GM12873 (cell line): ENCODE results near the gene ASB16.
A peak's percentile ranks its signal among the peaks of the same experiment; 100 is the strongest.

Experiments used
- CTCF ChIP-seq: IDR thresholded peaks from 2 replicates; pipeline ENCODE4 v1.5.1; 2012; ENCODE audit warnings: low read depth, mild to moderate bottlenecking, moderate library complexity, low read length, control low read depth; ENCODE audit not compliant: insufficient read depth; ENCODE audit errors: missing control alignments

Gene ASB16

DNA sequence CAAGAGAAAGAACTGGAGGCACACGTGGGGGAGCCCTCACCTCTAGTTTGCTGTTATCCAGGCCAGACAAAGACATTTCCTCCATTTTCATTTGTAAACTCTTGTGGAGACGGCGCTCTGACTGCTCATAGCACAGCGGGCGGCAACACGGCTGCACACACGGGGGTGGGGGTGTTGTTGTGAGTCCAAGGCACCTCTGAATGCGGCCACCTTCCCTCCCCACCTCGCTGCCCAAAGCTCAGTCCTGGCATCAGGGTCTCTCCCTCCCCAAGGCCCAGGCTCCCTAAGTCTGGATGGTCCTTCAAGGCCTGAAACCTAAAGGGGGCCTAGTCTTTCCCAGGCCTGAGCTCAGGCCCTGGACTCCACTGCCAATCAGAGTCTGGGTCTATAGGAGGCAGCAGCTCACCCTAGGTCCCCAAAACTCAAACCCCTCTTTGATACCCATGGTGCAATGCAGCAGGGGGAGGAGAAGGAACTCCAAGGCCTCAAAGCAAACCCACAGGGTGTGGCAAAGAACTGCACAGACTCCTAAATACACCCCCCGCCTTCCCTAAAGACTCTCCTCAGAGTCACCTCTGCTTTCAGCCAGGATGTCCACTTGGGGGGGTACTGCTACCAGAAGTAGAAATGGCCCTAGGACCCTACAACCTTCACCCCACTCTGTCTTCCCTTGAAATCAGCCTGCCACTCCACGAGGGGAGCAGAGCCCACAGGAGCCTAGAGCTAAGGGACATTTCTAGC is 27.6 kb downstream of the ASB16 start:
- peak; percentile 33 for TF ChIP-seq CTCF

- TF ChIP-seq CTCF = no peak
Measured at GRCh38 chr17:44198721-44199552, 28.4 kb downstream of the ASB16 start.

- TF ChIP-seq CTCF = no peak
Measured at GRCh38 chr17:44199553-44200477, 29.3 kb downstream of the ASB16 start, which contains the start of gene ATXN7L3. ATXN7L3 (minus strand) TSS chr17:44199884; CDS start chr17:44198070, 1,814 bp downstream.

GRCh38 chr17:44200478-44201155 is 30.1 kb downstream of the ASB16 start:
- TF ChIP-seq CTCF = no peak

DNA sequence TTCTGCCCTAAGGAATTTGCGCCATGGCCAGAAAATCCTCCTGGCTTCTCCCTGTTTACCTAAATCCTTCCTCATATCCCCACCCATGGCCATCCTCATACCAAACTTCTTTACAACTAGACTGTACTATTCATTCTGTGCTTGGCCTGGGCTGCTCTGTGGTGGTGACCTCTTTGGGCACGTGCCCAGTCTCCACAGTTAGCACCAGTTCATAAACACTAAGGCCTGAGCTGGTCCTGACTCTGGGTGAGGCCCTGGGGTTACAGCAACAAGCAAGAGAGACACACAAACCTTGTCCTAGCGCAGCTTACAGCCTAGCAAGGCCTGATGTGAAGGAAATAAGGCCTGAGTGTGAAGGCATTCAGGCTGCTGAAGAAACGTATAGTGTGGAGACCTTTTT is 32.3 kb downstream of the ASB16 start:
- no peak for TF ChIP-seq CTCF

DNA sequence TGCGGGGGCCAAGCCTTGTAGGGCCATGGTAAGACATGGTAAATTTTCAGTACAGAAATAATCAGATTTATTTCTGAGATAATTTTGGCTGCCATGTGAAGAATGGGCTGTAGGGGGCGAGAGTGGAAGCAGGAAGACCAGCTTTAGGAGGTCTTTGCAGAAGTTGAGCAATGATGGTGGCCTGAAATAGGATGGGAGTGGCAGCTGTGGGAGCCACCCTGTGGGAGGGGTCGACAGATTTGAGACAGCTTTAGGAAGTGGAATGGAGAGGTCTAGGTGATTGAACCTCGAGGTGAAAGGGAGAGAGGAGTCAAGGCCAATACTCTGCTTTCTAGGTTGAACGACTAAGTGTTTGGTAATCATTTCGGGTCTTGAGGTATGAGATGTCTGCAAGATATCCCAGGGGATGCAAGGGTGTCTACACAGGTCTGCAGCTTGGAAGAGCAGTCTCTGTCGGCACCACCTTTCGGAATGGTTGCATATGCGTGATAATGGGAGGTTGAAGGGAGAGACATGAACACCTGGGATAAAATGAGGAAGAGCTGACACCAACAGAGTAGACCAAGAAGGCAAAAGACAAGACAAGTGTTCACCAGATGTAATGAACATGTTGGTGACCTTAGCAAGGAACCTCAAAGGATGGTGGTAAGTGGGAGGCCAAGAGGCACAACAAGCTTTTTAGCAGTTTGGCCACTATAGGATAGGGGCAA is 33.4 kb downstream of the ASB16 start:
- peak; percentile 82 for TF ChIP-seq CTCF
